Panc1 (cell line): Measurements from ENCODE around the gene FAM131A. TPM values are rescaled to one million over a fixed set of nuclear protein-coding genes. Genes with fewer than 3 reads are reported as not detected.

Source experiments
- ATAC-seq: fragments of 200-7000 bp; cut with Tn5 transposase; 2 replicates; pipeline ENCODE4 v1.9.1; 2020; ENCODE audit warnings: mild to moderate bottlenecking, moderate library complexity
- BruUV-seq: library from RNA; stranded (reverse); fragments of 400-500 nt; replicated peaks from 2 replicates; lab custom pipeline; 2021; lab: Mats Ljungman, UMichigan
- CTCF ChIA-PET: fragments of 300-600 bp; sonication (Branson Sonifier 250); formaldehyde crosslinking; loops from one replicate; lab custom pipeline; 2022; ENCODE audit warnings: antibody characterized with exemption; lab: Charles Lee
- POLR2A ChIA-PET: fragments of 300-600 bp; sonication (Branson Sonifier 250); formaldehyde crosslinking; loops from one replicate; lab custom pipeline; 2022; ENCODE audit warnings: antibody characterized with exemption; lab: Charles Lee
- DNase-seq: peaks from one replicate; pipeline ENCODE4 v3.0.0-alpha.2; 2010; ENCODE audit warnings: low read depth, low spot score
- H3K27ac ChIP-seq: 2 replicates; pipeline ENCODE4 v1.5.1; 2011; ENCODE audit warnings: mild to moderate bottlenecking, low read length, inconsistent platforms
- H3K27me3 ChIP-seq: fragments of 200-500 bp; sonication (Bioruptor generic); 2 replicates; pipeline ENCODE4 v1.6.0; 2014; ENCODE audit warnings: low read length, inconsistent platforms; ENCODE audit not compliant: control insufficient read depth, insufficient read depth
- H3K36me3 ChIP-seq: fragments of 200-500 bp; sonication (Bioruptor generic); 2 replicates; pipeline ENCODE4 v1.5.1; 2014; ENCODE audit warnings: inconsistent platforms, mild to moderate bottlenecking, low read length, moderate library complexity; ENCODE audit not compliant: control insufficient read depth, insufficient read depth
- H3K4me1 ChIP-seq: 2 replicates; pipeline ENCODE4 v1.5.1; 2011; ENCODE audit warnings: inconsistent platforms, mild to moderate bottlenecking, low read length, moderate library complexity; ENCODE audit not compliant: control insufficient read depth, insufficient read depth
- H3K4me3 ChIP-seq, 2 experiments: 2 replicates each; pipeline ENCODE4 v1.5.1; 2011 to 2012; ENCODE audit warnings: low read depth in 2 of 2, low read length in 2 of 2, mild to moderate bottlenecking in 2 of 2, inconsistent platforms in 1 of 2, moderate library complexity in 1 of 2
- H3K9me3 ChIP-seq: fragments of 200-500 bp; sonication (Bioruptor generic); 2 replicates; pipeline ENCODE4 v1.5.1; 2014; ENCODE audit warnings: low read depth, mild to moderate bottlenecking, inconsistent platforms, low read length, moderate library complexity; ENCODE audit not compliant: control insufficient read depth, insufficient read depth
- CTCF ChIP-seq: fragments of 450-650 bp; IDR thresholded peaks from 2 replicates; pipeline ENCODE4 v1.5.1; 2017; ENCODE audit warnings: mild to moderate bottlenecking
- POLR2AphosphoS5 ChIP-seq: IDR thresholded peaks from 2 replicates; pipeline ENCODE4 v1.6.1; 2012; ENCODE audit warnings: mild to moderate bottlenecking, low read depth, low read length, moderate library complexity
- REST ChIP-seq, 2 experiments: IDR thresholded peaks; 2 replicates each; pipeline ENCODE4 v1.6.1; 2011 to 2012; ENCODE audit warnings: low read depth in 2 of 2, control low read depth in 1 of 2, low read length in 1 of 2, mild to moderate bottlenecking in 1 of 2, moderate library complexity in 1 of 2; ENCODE audit not compliant: insufficient read depth in 1 of 2
- SIN3A ChIP-seq: IDR thresholded peaks from 2 replicates; pipeline ENCODE4 v1.6.1; 2012; ENCODE audit warnings: low read depth, mild to moderate bottlenecking, low read length, moderate library complexity, borderline replicate concordance; ENCODE audit not compliant: insufficient read depth
- TCF7L2 ChIP-seq: IDR thresholded peaks from 2 replicates; pipeline ENCODE4 v1.6.1; 2011; ENCODE audit warnings: mild to moderate bottlenecking, low read depth, low read length, inconsistent platforms
- in situ Hi-C: cut with HindIII; loops from 2 replicates; pipeline ENCODE4 v1.10.0; 2016; ENCODE audit warnings: low sequenced_read_pairs, low pct_unique_long_range_greater_than_20kb
- intact Hi-C: fragments of 100-400 bp; cut with micrococcal nuclease; formaldehyde crosslinking; loops from one replicate; pipeline ENCODE4 v1.10.0; 2022; ENCODE audit not compliant: unreplicated experiment
- total RNA-seq: library from RNA; stranded (reverse); gene quantifications from one replicate; pipeline ENCODE4 v1.2.1, GENCODE V29; 2021; ENCODE audit not compliant: unreplicated experiment

The FAM131A gene
- total RNA-seq, 1 experiment from 2014 or later = 30.1 TPM

GRCh38 chr3:184346480-184347190 is 9.2 kb downstream of the FAM131A start:
- no peak overlapping the region for H3K27ac ChIP-seq
- H3K9me3 ChIP-seq = no peaks in the 10 kb centered on the region
- in situ Hi-C loops (no loop called here), intact Hi-C loops (no loop called here)
- peaks cover 6% of the 10 kb centered on the region; the same call in 1 of the 2 replicates for H3K4me1 ChIP-seq
- no peak for DNase-seq
- no peaks in the 10 kb centered on the region for H3K27me3 ChIP-seq
- ATAC-seq = no peak
- no peak overlapping the region for H3K4me3 ChIP-seq
- no TSS peak for BruUV-seq
- ChIA-PET POLR2A (no interaction called here), CTCF (no interaction called here)
- TF ChIP-seq POLR2AphosphoS5 (0 out of 2 replicates have a peak, but pooled peaks have one; percentile 3), CTCF (no peak)
- no peaks in the 10 kb centered on the region; the same call in 1 of the 2 replicates for H3K36me3 ChIP-seq

GRCh38 chr3:184347321-184348056 is 10.1 kb downstream of the FAM131A start:
- intact Hi-C loops = no loop called here
- TF ChIP-seq SIN3A (no peak), REST (IDR thresholded peaks at IDR 0.05; ENCODE audit: insufficient read depth in 1 of 2, low read depth in 2 of 2, low read length in 1 of 2) (no peak), CTCF (no peak), POLR2AphosphoS5 (no peak), TCF7L2 (no peak)
- Histone ChIP-seq H3K4me3 (no peak overlapping the region), H3K27ac (no peak overlapping the region), H3K9me3 (no peaks in the 10 kb centered on the region), H3K27me3 (no peaks in the 10 kb centered on the region), H3K4me1 (peaks cover 6% of the 10 kb centered on the region; the same call in 1 of the 2 replicates), H3K36me3 (no peaks in the 10 kb centered on the region; the same call in 1 of the 2 replicates)
- in situ Hi-C loops = no loop called here
- POLR2A ChIA-PET = interaction anchor here (1.0 kb wide), 1 partner anchor 28 kb away, joined by 4 read pairs; no protein-coding TSS in a partner anchor
- no peak for DNase-seq
- no TSS peak for BruUV-seq
- CTCF ChIA-PET = no interaction called here
- no peak for ATAC-seq
